ENCODE measurements around the gene LIMS1. TPM values are rescaled to one million over a fixed set of nuclear protein-coding genes. Genes with fewer than 3 reads are reported as not detected.
"Not testable (repeated sequence)": the region's sequence is repeated elsewhere in the genome, so short reads cannot be mapped to it uniquely, and the experiment has no call there.

LIMS1 gene
- polyA plus RNA-seq, 3 donors: 49.3 to 55.5 (median 50.6) TPM

DNA sequence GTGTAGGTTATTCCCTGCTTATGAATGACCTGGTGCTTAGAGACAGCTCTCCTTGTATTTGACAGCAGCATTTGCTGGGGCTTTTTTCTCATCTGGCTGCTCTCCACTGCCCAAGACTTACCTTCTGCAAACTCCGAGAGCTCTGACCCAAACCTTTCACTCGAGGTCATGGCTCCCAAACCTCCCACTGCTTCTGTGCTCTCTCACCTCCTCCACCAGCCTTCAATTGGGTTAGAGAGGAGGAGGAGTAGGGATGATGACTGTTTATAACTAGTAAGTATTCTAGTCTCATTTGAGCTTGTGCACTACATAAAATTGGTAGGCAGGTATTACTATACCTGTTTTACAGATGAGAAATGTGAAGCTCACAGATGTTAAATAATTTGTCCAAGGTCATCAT lies 40.1 kb downstream of the LIMS1 start:
- DNase-seq (ENCODE audit: extremely low read depth in 1 of 11, low read depth in 9 of 11, low spot score in 4 of 11): no peak

DNA sequence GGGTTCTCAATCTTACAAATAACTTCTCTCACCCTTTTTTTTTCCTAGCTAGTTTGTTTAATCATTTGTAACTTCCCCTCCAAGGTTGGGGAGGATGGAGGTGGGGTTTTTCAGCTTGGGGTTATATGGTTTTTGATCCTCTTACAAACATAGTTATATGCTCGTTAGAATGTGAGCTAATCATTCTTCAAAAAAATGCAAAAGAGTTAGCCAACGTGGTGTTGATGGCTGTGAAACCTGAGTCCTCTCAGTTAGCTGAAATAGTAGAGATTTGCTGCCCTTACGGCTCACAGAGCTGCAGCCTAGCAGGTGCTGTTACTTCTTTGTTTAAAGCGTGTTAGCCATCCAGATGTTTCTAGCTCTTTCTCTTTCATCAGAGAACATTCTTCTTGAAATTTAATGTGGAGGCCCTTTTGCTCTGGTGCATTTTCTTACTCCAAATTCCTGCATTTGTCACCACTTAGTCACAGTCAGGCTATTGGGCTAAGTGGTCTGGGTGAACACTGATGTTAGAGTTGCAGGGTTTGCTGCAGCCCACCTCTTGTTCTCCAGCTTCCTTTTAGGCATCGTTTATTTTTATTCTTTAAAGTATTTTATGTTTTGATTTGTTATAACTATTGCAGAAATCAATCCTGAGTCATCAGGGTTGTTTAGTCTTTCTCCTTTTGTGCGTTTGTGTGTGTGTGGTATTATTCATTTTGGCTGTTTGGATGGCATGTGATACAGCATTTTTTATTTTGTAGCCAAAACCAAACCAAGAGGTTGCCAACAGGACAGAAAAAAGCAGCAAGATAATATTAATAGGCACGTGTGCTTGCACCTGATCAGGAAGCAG lies 41.1 kb downstream of the LIMS1 start:
- peak in 1 of 11 donors; percentile 55 for DNase-seq (ENCODE audit: extremely low read depth in 1 of 11, low read depth in 9 of 11, low spot score in 4 of 11)

DNA sequence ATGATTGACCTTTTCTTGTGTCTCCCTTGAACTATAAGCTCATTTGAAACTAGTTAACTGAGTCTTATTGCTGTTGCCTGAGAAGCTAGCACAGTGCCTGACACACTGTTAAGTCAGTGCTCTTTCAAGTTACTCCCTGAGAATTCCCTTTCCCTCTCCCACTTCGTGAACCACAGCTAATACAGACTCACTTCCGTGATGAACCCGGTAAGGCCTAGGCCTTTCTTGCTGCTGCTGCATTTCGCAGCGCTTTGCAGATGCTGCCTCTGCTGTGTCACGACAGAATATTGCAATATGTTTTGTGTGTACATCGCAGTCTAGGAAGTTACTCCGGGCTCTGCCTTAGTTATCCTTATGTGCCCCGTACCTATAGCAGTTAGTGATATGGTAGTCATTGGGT lies 42.8 kb downstream of the LIMS1 start:
- no peak for DNase-seq (ENCODE audit: extremely low read depth in 1 of 11, low read depth in 9 of 11, low spot score in 4 of 11)

DNA sequence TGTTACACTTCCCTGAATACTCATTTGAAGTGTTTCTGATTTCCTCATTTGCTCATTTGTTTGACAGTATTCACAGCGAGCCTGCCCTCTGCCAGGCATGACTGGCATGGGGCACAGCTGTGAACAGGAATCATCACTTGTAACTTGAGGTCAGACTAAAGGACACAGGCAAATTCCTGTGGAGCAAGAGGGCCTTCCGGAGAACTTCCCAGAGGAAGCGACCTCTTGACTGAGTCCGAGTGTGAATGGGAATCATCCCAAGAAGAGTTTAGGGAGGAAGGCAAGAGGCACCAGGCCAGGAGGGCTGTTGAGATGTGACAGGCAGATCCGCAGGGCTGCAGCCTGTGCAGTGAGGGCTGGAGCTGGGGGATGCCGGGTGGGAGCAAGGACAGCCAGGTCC lies 45.4 kb downstream of the LIMS1 start:
- DNase-seq (ENCODE audit: extremely low read depth in 1 of 11, low read depth in 9 of 11, low spot score in 4 of 11): no peak

DNA sequence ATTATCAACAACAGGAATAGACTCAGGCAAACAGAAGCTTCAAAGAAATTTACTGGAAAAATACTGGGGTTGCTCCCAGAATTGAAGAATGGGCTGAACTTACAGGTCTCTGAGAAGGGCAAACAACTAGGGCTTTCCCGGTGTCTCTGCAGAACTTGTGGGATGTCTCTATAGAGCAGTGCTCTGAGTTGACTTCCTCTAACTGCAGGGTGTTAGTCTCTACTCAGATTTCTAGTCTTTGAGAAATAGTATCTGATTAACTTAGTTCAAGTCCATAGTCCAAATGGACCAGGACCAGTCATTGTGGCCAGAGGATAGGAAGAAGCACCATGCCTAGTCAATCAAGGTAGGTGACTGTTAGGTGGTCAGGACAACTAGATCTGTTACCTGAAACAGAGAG lies 45.8 kb downstream of the LIMS1 start:
- DNase-seq (ENCODE audit: extremely low read depth in 1 of 11, low read depth in 9 of 11, low spot score in 4 of 11): no peak

DNA sequence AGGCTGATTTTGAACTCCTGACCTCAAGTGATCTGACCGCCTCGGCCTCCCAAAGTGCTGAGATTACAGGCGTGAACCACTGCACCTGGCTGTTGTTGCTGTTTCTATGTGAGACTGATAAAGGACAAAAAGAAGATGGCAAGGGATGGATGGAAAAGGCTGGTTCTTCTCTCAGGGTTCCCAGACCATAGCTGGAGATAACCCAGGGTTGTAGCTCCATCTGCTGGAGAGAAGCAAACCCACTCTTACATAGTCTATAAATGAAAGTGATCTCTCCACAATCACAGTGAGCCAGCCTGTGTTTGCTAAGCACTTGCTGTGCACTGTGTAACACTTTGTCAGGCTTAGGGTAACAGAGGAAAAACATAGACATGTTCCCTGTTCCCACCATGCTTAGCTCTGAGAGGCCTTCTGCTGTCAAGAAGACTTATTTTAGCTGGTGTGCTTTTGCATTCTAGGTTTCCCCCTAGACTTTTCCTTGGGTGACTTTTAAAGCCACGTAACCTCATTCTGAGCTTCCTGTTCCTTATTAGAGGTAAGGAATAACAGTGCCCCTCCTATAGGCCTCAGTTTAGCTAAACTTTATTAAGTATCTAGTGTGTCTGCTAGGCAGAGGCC lies 49.7 kb downstream of the LIMS1 start:
- DNase-seq (ENCODE audit: extremely low read depth in 1 of 11, low read depth in 9 of 11, low spot score in 4 of 11): peak; percentile 52 to 79 (median 72)

DNA sequence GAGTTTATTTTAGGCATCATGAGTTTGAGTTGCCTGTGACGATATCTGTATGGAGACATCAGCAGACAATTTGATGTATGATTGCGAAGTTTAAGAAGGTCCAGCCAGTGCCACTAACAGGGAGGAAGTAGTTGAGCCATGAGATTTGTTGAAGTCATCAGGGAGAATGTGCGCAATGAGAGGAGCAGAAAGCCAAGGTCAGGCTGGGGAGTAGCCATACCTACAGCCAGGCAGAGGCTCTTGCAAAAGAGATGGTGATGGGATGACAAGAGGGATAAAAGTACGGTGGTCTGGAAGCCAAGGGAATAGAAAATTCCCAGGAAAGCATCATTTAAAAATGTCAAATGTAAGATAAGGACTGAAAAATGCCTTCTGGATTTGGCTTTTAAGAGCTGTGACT lies 51.2 kb downstream of the LIMS1 start:
- DNase-seq (ENCODE audit: extremely low read depth in 1 of 11, low read depth in 9 of 11, low spot score in 4 of 11): no peak

DNA sequence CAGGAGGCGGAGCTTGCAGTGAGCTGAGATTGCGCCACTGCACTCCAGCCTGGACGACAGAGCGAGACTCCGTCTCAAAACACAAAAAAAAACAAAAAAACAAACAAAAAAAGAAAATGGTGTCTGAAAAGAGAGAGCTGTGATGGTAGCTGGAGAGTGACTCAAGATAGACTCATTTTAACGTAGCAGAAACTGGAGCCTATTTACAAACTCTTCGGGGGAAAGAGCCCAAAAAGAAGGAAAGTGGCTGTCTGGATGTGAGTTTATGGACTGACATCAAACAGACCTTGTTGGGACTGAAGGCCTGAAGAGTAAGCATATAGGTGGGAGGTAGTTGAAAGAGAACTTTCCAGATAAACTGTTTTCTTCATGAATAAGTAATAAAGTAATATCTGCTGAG lies 51.8 kb downstream of the LIMS1 start:
- DNase-seq (ENCODE audit: extremely low read depth in 1 of 11, low read depth in 9 of 11, low spot score in 4 of 11): no peak

DNA sequence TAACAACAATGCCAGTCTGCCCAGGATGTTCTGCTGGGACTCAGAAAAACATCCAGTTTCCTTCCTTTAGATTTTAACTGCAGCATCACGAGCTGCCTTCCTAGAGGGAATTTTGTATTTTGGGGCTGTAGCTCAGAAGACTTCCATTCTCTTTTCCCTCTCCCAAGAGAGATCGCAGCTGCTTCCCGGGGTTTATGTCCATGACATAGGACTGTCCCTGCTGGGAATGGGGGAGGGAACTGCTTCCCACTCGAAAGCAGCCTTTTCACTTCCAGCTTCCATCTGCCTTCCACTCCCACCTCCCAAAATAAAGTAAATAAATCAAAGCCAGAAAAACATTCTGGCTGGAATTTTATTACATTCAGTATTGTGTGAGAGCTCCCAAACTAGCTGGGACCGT lies 52.4 kb downstream of the LIMS1 start:
- peak; percentile 47 to 80 (median 66) for DNase-seq (ENCODE audit: extremely low read depth in 1 of 11, low read depth in 9 of 11, low spot score in 4 of 11)

DNA sequence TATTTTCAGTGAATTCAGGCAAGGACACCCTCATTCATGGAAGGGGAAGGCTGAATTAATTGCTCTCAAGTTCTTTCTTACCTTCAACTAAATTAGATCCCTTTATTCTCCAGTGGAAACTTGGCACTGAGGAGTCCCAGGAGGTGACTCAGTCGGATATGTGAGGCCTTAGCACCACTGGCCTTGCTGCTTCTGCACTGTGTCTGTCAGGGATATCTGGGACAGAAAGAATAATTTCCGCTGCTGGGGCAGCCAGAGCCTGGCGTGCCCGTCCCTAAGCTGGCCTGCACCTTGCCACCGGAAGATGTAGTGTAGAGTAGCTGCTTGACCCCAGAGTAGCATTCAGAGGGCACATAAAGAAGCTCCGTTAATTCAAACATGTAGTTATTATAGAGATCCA lies 53.4 kb downstream of the LIMS1 start:
- DNase-seq (ENCODE audit: extremely low read depth in 1 of 11, low read depth in 9 of 11, low spot score in 4 of 11): no peak

DNA sequence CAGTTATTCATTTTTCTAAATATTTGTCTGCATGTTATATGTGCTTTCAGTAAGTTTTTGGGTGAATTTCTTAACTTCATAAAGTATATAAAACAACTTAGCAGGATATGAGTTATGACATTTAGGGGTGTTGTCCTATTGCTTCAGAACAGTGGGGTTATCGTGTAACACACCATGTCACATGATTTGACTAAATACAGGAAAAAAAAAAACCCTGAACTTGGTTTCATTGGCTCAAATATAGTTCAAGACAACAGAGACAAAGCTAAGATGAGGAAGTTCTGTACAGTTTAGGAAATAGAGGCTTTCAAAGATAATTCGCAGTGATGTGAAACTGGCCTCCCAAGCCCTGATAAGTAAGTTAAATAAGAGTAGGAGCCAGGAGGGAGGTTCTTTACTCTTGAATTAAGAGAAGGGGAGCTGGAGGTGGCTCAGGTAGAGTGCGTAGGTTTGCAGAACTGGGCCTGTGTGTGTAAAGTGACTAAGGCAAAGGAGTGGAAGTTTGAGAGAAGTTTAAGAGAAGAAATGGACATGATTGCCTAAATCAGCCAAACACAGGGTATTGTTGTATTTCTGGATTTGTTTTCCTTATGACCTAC lies 53.9 kb downstream of the LIMS1 start:
- no peak for DNase-seq (ENCODE audit: extremely low read depth in 1 of 11, low read depth in 9 of 11, low spot score in 4 of 11)

DNA sequence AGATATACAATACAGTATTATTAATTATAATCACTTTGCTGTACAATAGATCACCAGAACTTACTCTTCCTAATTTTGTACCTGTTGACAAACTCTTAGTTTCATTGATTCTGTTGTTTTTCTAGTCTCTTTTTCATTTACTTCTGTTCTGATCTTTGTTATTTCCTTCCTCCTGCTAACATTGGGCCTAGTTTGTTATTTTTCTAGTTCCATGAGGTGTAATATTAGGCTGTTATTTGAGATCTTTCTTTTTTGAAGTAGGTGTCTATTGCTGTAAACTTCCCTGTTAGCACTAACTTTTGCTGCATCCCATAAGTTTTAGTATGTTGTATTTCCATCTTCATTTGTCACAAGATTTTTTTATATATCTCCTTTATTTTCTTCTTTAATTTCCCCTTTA lies 55.1 kb downstream of the LIMS1 start:
- DNase-seq (ENCODE audit: extremely low read depth in 1 of 11, low read depth in 9 of 11, low spot score in 4 of 11): no peak

DNA sequence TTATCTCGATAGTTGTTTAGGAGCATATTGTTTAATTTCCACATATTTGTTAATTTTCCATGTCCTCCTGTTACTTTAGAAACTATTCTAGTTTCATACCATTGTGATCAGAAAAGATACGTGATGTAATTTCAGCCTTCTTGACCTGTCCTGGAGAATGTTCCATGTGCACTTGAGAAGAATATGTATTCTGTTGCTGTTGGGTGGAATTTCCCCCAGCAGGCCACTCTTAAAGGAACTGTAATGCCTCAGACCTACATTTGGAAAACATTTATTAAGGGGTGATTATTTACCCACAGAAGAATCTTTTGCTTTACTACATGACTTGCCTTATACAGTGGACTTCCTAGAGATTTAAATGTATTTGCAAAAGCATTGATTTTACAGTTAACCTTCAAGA lies 55.5 kb downstream of the LIMS1 start:
- DNase-seq (ENCODE audit: extremely low read depth in 1 of 11, low read depth in 9 of 11, low spot score in 4 of 11): no peak

DNA sequence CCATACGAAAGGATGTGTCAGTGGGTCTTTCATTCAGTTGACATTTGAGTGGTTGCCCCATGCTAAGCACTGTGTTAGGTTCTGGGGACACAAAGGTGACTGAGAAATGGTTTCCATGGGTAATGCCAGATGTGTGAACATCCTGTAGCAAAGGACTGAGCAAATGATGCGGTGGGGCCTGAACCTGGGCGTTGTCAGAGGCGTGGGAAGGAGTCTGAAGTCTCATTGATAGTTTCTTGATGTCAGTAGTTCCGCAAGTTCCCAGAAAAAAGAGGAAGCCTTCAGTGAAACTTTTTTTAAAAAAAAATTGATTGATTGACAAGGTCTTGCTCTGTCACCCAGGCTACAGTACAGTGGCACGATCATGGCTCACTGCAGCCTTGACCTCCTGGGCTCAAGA lies 56.9 kb downstream of the LIMS1 start:
- DNase-seq (ENCODE audit: extremely low read depth in 1 of 11, low read depth in 9 of 11, low spot score in 4 of 11): no peak

DNA sequence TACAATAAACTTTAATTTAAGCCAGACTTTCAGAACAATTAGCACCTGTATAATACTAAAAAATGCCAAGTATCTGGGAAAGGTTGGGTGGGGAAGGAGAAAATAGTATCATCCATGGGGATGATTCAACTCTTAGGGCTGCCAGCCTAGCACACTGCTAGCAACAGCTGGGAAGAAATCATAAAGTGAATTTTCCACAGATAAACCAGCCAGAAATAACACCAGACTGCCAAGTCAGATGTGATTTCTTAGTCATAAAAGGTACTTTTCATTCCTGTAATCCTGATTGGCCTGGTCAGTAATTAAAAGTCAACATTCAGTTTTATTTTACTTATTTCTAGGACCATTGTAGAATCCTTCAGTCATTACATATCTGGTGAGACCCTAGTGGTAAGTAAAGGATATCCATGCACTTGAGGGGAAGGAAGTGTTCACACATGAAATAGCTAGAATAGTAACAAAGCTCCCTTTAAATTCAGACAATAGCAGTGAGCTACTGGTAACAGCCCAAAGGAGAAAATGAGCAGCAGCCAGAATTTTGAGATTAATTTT lies 59.4 kb downstream of the LIMS1 start:
- DNase-seq (ENCODE audit: extremely low read depth in 1 of 11, low read depth in 9 of 11, low spot score in 4 of 11): no peak

DNA sequence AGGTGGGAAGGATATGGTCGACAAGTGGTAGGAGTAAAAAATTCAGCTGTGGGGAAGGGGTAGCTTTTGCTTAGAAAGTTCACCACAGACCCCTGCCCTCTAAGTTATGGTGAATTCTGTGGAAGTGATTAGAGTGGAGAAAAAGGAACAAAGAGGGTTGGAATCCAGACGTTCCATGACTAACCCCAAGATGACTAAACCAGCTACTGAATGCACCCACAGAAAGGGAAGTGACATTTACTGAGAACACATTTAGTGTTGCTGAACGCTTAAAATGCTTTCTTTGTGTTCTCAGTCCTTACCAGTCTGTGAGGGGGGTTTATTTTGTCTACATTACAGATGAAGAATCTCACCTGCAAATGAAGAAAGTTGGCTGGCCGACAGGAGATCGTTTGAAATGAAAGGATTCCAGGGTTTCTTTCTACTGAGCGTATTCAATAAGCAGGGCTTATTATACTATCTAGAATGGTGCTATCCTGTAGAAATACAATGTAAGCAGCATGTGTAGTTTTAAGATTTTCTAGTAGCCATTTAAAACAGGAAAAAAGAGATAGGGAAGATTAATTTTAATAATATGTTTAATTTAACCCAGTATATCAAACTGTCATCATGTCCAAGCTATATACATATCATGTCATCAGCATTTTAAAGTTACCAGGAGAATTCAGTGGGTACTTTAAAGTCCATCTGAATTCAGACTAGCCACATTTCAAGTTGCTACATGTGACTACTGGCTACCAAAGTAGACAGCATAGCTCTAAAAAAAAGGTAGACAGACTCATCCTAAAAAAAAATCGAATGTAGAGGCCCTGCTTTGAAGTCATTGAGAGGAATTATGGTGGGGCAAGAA lies 60.1 kb downstream of the LIMS1 start:
- no peak for DNase-seq (ENCODE audit: extremely low read depth in 1 of 11, low read depth in 9 of 11, low spot score in 4 of 11)

DNA sequence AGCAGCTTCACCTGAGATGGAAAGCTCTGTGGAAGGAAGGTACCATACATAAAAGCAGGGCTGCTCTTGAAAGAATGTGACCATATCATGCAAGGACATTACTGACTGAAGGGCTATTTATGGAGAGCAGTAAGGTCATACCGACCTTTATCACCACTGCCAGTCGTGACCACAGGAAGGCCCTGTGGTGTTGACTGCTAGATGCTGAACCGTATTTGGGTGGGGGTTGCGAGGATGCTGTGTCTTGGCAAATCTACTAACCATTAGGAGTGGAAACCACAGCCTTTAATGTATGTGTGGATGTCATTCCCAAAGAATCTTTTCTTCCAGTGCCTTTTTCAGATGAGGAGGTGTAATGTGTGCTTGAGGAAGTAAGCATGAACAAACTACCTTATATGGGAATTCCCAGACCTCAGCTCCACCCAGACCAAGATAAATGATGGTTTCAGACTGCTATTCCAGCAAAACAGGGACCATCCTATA lies 60.8 kb downstream of the LIMS1 start:
- DNase-seq (ENCODE audit: extremely low read depth in 1 of 11, low read depth in 9 of 11, low spot score in 4 of 11): no peak

DNA sequence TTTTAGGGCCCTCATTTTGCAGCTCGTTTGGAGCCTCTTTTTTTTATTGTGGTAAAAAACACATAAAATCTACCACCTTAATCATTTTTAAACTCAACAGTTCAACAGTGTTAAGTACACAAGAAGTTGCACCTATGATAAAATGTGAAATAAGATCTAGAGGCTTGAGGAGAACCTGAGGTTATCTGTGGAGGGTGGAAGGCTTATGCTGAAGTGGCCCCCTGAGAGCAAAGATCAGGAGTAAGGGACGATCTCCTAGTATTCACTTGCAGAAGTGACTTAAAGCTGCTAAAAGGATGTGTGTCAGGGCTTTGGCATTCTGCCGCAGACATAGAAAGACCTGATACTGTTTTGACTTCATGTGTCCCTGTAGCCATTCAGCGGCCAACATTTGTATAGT lies 61.5 kb downstream of the LIMS1 start:
- not testable (repeated sequence) for DNase-seq (ENCODE audit: extremely low read depth in 1 of 11, low read depth in 9 of 11, low spot score in 4 of 11)

DNA sequence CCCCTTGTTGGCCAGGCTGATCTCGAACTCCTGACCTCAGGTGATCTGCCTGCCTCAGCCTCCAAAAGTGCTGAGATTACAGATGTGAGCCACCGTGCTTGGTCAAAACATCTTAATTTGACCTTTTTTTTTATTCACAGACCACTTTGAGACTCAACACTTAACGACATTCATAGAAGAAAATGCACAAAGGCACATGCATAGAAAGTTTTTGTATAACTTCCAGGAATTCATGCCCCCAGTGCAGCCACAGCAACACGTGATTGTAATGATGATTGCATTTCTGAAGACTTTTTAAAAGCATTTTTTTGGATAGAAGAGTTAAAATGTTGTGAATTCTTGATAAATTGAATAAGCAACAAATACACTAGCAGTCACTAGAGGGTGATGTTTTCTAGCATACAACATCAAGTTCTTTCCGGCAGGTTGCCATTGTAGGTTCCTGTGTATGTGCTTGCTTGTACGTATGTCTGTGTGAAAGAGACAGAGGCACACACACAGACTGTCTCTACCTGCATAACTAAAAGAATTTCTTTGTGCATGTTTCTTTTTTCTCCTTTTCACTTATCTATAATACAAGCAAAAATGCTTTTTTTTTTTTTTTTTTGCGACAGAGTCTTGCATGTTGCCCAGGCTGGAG lies 63.0 kb downstream of the LIMS1 start:
- not testable (repeated sequence) for DNase-seq (ENCODE audit: extremely low read depth in 1 of 11, low read depth in 9 of 11, low spot score in 4 of 11)
